ENCODE measurements around the gene KRTDAP. TPM values are rescaled to one million over a fixed set of nuclear protein-coding genes. Genes with fewer than 3 reads are reported as not detected.

The KRTDAP gene
- total RNA-seq, 1 donor from 2014 or later: 56.1 TPM

GRCh38 chr19:35513628-35514281 lies 23.5 kb upstream of the KRTDAP start, which contains the start of gene DMKN:
Gene DMKN, minus strand, starts transcription at chr19:35513649. Its CDS starts 174 bp downstream, at chr19:35513475.
- no peak for DNase-seq (ENCODE audit: low spot score)

- DNase-seq (ENCODE audit: low spot score): no peak
Observed at GRCh38 chr19:35512831-35513627, 22.8 kb upstream of the KRTDAP start.

- DNase-seq (ENCODE audit: low spot score): no peak
Observed at GRCh38 chr19:35511337-35511736, 21.1 kb upstream of the KRTDAP start.

GRCh38 chr19:35510626-35510964 lies 20.3 kb upstream of the KRTDAP start:
- no peak for DNase-seq (ENCODE audit: low spot score)

DNA sequence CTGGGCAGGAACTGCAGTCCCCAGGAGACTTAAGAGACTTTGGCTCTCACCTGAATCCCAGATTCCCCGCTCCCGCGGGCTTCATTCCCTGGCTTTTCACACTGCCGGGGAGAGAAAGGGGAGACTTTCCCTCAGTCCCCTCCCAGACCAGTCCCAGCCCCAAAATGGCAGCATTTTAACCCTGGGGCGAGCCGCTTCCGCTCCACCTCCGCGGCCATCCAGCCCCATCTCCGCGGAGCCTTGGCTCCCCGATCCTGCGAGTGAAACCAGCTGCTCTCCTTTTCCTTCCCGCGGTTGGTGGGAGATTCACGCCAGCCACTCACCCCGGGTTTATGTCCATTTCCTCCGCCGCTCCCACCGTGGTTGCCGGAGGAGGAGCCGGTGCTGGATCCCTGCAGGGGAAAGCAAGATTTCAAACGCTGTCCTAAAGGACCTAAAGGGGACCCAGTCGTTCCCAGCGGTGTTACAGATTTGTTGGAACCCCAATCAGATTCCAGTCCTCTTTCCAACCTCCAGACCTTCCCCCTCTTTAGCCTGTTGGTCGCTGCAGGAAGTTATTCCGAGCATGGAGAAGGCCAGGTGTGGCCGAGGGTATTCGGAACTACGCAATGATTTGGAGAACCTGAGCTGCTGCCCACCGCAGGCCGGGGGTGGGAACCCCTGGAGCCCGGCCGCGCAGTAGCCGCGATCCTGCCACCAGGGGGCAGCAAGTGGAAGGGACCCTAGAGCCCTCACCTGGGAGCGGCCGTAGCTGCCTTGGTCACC lies 19.8 kb upstream of the KRTDAP start:
- peak; percentile 68 for DNase-seq (ENCODE audit: low spot score)

GRCh38 chr19:35509018-35509652 lies 18.9 kb upstream of the KRTDAP start:
- DNase-seq (ENCODE audit: low spot score): peak; percentile 14

DNA sequence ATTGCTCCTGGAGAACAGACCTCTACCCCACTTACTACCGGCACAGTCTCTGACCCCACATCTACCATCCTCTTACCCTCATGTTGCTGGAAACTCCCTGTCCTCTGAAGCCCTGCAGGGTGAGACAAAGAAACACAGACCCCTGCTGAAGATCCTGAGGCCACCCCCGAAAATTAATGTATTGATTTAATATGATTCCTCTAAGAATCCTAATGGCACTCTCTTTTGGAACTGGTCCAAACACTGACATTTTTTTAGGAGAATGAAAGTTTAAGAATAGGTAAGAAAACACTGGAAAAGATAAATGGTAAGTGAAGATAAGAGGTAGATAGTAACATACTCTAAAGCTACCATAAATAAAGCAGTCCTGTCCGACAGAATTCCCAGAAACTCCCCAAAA lies 17.9 kb upstream of the KRTDAP start:
- no peak for DNase-seq (ENCODE audit: low spot score)

DNA sequence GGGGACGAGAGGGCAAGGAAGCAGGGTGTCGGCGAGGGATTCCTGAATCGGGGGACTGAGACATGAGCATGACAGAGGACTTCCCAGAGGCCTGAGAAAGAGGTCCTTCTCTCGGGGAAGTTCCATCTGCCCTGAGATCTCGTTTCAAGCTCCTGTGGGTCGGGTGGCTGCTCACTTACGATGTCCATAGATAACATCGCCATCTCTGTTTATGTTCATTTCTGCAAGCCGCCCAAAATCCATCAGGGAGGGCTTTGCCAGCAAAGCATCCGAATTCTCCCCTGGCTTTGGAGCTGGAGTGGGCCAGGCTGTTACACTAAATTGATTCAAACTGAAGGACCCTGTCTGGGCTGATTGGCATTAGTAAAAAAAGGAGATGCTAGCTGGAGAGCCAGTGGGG lies 17.3 kb upstream of the KRTDAP start:
- no peak for DNase-seq (ENCODE audit: low spot score)

GRCh38 chr19:35506011-35506410 lies 15.7 kb upstream of the KRTDAP start:
- no peak for DNase-seq (ENCODE audit: low spot score)

GRCh38 chr19:35502751-35503150 lies 12.5 kb upstream of the KRTDAP start:
- DNase-seq (ENCODE audit: low spot score): no peak

DNA sequence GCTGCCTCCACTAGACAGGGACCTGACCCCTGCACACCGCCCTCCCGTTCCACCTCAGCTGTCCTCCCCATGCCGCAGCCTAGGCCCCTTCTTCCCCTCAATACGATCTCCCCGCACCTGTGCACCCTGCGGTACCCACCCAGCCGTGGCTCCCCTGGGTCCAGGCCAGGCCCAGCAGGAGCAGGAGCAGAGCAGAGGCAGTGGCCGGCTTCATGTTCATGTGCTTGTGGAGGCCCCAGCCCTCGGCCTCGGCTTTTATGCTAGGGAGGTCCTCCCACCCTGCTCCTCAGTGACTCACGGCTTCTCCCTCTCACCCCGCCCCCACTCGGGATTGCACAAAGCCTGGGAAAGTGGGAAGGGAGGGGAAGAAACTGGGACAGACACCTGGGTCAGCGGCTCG lies 11.4 kb upstream of the KRTDAP start:
- DNase-seq (ENCODE audit: low spot score): peak; percentile 35

- no peak for DNase-seq (ENCODE audit: low spot score)
Observed at GRCh38 chr19:35500611-35501010, 10.3 kb upstream of the KRTDAP start.

DNA sequence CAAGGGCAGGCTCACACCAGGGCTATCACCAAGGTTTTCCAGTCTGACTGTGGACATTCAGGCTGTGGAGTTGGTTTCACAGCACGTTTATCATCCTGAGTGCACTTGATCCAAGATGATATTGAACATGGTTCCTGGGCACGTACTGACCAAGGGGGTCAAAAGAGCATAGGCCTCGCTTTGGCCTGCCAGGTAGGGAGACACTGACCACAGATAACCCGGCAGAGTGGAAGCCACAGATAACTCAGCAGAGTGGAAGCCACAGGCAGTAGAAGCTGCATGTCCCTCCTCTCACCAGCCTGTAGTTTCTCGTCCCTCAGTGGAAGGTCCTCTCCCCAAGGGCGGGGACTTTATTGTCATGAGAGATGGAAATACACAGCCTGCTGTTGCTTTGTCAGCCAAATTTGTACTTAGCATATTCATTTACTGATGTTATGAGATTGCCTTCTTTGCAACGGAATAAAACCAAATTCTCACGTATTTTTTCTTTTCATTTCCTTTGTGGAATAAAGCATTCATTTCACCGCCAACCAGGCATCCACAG lies 8.8 kb upstream of the KRTDAP start:
- DNase-seq (ENCODE audit: low spot score): no peak

DNA sequence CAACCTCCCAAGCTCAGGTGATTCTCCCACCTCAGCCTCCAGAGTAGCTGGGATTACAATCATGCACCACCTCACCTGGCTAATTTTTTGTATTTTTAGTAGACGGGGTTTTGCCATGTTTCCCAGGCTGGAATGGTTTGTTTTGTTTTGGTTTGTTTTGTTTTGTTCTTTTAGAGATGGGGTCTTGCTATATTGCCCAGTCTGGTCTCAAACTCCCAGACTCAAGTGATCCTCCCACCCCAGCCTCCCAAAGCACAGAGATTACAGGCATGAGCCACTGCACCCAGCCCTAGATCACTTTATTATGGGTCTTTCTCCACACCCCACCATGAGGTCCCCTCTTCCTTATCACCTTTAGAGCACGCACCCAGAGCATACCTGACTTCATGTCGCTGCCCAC lies 8.0 kb upstream of the KRTDAP start:
- no peak for DNase-seq (ENCODE audit: low spot score)

DNA sequence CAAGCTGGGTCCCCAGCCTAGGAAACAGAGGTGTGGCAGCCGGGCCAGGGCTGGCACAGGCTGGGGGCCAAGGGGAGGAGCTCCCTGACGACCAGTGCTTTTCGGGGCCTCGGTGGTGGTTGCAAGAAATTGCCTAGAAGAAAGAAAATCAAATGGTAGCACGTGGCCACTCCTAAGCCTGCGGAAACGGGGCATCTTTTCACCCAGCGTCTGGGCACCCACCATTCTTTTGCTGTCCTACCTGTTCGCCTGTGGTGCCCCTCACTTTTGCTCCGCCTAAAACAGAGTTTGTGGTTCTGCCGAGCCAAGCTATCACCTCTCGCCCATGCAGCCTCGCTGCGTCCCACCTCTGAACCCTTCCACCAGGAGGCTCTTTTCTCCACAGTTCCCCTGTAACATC lies 7.1 kb upstream of the KRTDAP start:
- no peak for DNase-seq (ENCODE audit: low spot score)

DNA sequence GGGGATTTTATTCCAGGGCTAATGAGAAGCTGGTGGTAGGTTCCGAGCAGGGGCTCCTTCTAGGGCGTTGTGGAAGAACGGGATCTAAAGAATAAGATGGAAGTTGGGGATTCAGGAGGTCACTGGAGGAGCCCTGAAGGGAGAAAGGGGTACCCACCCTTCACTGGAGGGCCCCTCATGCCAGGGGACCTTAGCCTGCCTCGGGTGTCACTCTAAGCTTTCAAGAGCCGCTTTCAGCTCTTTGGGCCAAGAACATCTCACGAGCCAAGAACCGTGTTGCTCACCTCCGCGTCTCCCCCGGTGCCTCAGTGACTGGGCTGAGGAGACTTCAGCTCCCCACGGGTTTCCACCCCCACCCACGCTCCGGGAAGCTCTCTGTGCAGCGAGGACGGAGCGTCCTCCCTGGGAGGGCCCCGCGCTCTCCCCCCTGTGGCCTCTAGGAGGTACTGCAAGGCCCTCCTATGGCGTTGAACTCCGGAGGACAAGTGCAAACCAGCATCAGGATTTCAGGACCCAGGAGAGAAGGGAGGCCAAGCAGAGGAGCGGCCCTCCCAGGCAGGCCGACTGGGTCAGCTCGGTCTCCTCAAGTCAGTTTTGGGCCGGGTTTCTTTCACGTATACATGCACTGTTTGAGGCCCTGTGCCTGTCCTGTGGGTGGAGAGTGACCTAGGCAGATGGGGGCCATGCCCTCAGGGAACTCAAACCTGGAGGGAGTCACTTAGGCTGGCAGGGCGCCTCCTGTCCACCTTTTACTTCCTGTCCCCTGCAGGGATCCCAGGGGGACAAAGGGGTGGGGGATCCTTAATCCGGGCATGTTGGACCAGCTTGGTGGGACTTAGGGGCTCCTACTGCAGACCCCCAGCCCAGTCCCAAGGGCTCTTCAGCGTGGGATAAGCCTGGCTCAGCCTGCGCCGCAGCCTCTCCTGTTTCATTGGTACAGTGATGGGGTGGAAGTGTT lies 5.1 kb upstream of the KRTDAP start:
- DNase-seq (ENCODE audit: low spot score): peak; percentile 56

DNA sequence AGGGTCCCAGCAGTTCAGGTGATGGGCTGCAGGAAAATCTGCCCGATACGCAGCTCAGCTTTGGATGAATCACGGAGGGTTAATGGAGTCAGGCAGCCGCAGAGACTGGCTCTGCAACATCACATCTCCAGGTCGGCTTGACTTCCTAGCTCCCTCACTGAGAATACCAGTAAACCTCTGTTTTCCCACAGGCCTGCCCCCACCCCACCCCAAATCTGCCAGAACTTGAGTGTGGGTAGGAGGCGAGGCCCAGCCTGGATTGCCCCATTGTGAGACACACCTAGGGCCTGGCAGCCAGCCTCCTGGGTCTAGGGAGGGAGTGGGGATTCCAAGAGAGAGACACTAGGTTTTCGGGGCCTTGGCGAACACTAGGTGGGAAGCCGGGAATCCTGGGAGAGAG lies 3.7 kb upstream of the KRTDAP start:
- no peak for DNase-seq (ENCODE audit: low spot score)

DNA sequence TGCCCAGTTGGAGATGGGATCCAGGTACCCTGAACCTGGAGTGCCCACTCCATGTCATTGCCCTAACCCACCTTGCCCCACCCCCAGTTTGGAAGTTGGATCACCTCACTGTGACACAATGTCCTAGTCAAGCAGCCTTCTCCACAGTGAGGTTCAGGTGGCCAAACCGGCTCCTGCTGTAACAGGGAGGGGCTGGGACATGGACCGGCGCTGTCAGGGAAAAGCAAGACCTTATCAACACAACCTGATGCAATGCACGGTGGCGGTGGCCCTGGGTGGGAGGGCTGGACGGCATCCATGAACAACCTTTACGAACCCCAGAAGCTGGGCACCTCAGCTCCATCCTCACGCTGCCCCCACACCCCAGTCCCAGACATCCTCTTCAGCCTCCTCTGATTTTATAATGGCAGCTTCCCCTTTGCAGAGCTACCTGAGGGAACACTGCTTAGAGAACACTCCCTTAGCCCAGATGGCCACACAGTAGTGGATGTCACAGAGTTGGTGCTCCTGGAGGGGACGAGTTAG lies 1.6 kb upstream of the KRTDAP start:
- no peak for DNase-seq (ENCODE audit: low spot score)

DNA sequence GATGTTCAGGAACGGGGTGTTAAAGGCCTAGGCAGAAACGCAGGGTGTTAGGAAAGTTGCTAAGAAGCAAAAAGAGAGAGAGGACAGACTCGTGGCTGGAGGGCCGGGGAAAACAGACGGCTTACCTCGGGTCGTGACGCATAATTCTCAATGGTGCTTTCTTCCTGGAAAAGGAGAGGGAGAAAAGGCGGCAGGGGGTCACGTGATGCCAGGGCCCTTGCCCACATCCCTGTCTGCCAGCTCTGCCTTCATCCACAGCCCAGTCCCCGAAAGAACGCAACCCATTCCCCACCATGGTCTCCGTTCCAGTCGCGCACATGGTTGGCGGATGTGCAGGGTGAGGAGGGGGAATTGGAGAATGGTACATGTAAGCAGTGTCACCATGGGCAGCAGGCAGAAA lies 1.6 kb downstream of the KRTDAP start:
- no peak for DNase-seq (ENCODE audit: low spot score)

DNA sequence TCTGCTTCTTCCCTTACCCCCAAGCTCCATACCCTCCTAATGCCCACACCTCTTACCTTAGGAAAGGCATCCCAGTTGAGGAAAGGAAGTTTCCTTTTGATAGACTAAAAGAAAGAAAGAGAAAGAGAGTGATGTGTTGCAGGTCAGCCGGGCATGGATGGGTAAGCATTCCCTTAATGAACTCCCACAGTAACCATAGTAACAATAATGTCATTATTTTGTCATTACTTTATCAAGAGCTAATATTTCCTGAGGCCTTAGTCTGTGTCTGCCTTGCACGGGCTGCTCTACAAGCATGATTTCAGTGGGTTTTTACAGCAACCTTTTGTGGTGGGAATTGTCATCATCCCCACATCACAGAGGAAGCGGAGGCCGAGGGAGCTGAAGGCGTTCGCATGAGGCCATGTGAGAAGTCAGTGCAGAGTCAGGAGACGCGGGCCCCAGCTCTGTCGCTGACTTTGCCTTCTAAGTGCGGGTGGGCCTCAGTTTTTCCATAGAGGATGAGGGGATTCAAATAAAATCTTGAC lies 2.5 kb downstream of the KRTDAP start:
- DNase-seq (ENCODE audit: low spot score): no peak

All from umbilical cord (tissue), 2 donors.